22Rv1 (cell line): ENCODE data around the gene RNF25.
A peak's percentile ranks its signal among the peaks of the same experiment; 100 is the strongest.

Source experiments
- H3K27ac ChIP-seq: fragments of 450-650 bp; 2 replicates; pipeline ENCODE4 v1.5.1; 2017
- CTCF ChIP-seq: fragments of 450-650 bp; IDR thresholded peaks from 2 replicates; pipeline ENCODE4 v1.5.1; 2017; ENCODE audit warnings: mild to moderate bottlenecking
- ZFX ChIP-seq: fragments of 450-650 bp; IDR thresholded peaks from 2 replicates; pipeline ENCODE4 v1.6.1; 2017; ENCODE audit warnings: antibody characterized with exemption, borderline replicate concordance

The RNF25 gene

GRCh38 chr2:218659258-218659987 lies 12.4 kb downstream of the RNF25 start, which contains the start of the genes BCS1L and ZNF142:
Gene BCS1L, plus strand, starts transcription at chr2:218659683. Its CDS starts 1,305 bp downstream, at chr2:218660988.
Gene ZNF142, minus strand, starts transcription at chr2:218659623. Its CDS starts 3,194 bp downstream, at chr2:218656429.
- no peak for TF ChIP-seq ZFX
- no peak for TF ChIP-seq CTCF
- peak within 1 kb of the TSS; percentile 71 for H3K27ac ChIP-seq

GRCh38 chr2:218658671-218659257 lies 13.0 kb downstream of the RNF25 start:
- peak; percentile 77 for TF ChIP-seq CTCF
- no peak for TF ChIP-seq ZFX
- peak overlapping the region; percentile 71 for H3K27ac ChIP-seq

GRCh38 chr2:218655751-218656150 lies 16.1 kb downstream of the RNF25 start:
- no peak for TF ChIP-seq ZFX
- TF ChIP-seq CTCF = no peak
- no peak overlapping the region for H3K27ac ChIP-seq

- no peak for TF ChIP-seq ZFX
- peak; percentile 60 for TF ChIP-seq CTCF
- H3K27ac ChIP-seq = no peak overlapping the region
Measured at GRCh38 chr2:218648787-218649100, 23.1 kb downstream of the RNF25 start.

GRCh38 chr2:218648088-218648786 lies 23.6 kb downstream of the RNF25 start:
- no peak for TF ChIP-seq ZFX
- peak; percentile 89 for TF ChIP-seq CTCF
- H3K27ac ChIP-seq = no peak overlapping the region

GRCh38 chr2:218645126-218645525 lies 26.7 kb downstream of the RNF25 start:
- no peak overlapping the region for H3K27ac ChIP-seq
- TF ChIP-seq CTCF (no peak), ZFX (no peak)

- H3K27ac ChIP-seq = no peak overlapping the region
- no peak for TF ChIP-seq ZFX
- no peak for TF ChIP-seq CTCF
Measured at GRCh38 chr2:218644721-218645120, 27.1 kb downstream of the RNF25 start.
